GM18511 (cell line): ENCODE data around the gene AIG1.
"Not testable (repeated sequence)": the region's sequence is repeated elsewhere in the genome, so short reads cannot be mapped to it uniquely, and the experiment has no call there.

Source experiments
- ATAC-seq: cut with Tn5 transposase; IDR thresholded peaks from one replicate; pipeline ENCODE4 v1.9.1; 2021; ENCODE audit warnings: mild to moderate bottlenecking, moderate library complexity; ENCODE audit not compliant: unreplicated experiment

The AIG1 gene

DNA sequence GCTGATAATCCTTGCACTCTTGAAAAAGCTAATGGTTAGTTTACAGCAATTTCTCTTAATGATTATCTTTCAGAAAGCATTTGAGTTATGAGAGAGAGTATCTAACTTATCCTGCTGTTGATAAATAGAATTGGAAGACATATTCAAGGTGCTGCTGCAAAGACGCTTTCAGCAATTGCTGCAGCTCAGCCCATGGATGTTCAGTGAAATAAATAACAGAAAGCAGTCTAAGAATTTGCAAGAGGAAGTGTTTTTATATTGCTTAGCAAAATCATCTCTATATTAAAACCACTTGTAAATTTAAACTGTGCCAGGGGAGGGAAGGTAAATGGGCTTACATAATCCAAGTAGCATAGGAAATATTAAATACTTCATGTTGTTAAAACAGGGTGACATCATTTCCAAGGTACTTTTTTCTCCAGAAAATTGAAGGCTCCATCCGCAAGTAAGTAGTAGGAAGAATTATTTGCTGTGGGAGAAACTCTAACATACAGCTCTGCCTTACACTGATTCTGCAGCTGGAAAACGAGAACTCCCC, 201.3 kb downstream of the AIG1 start:
- no peak for ATAC-seq

DNA sequence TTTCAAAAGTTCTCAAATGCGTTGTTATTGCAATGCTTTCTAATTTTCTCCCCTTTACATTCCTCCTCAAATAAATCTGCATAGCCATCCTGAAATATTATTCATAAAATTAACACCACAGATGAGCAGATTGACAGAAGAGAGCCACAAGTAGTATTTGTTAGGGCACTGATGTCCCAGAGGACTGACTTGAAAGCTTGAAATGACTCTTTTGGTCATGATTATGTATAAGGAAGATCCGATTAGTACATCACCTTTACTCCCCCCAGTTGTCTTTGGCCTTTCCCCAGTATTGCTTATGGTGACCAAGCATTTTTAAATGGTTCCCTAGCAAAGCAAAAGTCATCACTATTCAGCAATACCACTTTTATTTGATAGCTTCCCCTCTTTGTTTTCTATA, 202.2 kb downstream of the AIG1 start:
- peak; percentile 58 for ATAC-seq

DNA sequence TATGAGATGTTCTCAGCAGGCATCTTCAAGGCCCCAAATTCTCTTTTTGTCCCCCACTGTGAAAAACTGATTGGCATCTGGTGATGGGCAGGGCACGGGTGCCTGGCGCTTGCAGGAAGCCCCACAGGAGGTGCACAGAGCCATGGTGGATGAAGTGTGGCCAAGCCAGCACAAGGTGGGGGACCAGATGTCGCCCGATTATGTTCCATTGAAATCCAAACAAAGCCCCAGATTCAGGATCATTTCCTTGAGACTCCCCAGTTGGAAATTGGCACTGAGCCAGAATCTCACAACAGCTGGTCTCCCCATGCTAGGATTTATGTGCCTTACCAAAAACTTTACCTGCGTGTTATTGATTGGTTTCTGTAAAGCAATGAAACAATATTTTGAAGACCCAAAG, 203.7 kb downstream of the AIG1 start:
- no peak for ATAC-seq

DNA sequence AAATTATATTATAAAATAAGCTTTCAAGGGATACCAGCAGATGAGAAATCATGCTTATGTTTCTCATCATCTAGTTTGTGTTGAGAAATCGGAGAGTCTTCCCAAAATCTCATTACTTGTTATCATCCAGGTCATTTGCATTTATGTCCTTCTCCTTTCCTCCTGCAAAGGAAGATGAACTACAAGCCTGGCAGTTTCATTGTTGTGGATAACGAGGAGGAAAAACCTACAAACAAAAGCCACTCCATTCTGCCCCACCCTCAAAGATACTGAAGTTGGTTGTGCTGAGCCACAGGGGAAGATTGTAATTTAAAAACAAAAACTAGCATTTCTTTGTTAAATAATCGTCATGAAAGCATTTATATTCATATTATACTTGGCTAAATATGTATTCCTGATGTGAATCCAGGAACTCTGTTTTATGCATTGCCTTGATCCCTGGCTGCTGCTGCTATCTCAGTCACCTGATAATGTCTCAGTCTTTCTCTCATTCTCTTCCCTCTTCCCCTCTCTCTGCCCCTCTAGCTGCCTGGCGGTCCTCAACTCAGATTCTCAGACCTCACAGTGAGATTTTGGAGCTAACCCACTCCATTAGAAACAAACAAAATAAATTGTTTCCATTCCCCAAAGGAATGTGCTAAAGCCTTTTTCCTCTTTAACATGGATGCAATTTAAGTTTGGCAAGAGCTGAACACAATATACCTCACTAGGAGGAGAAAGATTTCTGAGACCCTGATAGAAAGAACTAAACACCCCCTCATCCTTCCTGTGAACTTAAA, 204.5 kb downstream of the AIG1 start:
- ATAC-seq = no peak

DNA sequence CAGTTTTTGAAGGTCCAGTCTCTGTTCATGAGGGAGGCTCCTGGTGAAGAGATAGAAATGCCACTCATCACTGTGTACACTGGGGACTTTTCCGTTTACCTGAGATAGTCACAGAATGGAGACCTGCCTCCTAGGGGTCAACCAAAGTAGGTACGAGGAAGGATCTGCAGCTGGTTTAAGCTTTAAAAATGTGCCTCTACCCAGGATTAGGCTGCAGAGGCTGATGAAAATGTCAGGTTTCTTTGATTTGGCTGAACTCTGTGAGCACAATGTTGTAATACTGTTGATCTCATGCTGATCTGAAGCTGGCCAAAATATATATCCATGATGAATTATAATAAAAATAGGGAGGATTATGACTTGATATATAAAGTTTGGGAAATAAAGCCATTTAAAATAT, 207.1 kb downstream of the AIG1 start:
- ATAC-seq = no peak

DNA sequence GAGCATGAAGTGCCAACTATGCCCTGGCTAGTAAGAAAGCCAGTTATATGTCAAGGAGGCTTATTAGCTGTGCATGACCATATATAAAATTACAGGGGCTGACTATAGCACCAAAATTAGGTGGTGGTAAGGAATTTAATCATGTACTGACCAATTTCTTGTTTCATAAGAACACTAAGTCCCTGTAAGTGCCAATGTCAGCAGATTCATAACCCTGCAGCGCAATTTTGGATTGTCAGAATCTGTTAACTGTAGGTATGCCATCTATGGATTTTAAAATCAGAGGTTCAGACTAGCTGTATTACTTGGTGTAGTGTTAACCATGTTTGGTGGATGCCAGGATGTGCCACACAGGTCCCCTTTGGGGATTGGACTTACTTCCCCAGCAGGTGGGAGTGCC, 207.8 kb downstream of the AIG1 start:
- ATAC-seq = no peak

DNA sequence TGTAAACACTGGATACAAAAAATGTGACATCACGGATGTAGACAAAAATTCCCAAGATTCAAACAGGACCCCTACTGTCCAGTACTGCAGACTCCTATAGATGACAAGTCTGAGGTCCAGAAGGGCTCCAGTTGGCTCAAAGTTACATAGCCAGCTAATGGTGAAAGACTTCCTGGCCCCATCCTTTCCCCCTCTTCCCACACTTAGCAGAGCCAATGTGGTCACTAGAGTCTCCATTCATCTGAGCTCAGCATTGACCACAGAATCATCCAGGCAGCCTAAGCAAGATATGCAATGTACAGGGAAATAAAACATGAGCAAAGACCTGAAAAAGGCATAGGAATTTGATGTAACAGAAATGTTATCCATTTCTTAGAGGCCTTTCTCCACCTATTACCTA, 209.3 kb downstream of the AIG1 start:
- ATAC-seq = no peak

DNA sequence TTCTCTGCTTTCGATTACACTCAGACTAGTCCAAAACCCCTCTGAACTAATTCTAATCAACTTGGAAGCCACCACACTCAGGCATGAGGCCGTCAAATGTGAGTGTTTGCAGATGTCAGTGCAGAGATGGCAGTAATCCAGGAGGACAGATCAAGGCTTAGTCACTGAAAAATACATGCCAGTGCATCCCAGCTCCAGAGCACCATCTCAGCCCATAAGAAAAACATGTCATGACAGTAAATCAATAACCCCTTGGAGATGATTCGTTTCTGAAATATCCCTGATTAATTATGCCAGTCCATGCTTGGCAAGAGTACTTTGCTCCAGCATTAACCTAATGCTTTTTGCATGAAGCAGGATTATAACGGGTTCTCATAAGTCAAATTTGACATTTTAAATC, 210.3 kb downstream of the AIG1 start:
- no peak for ATAC-seq

DNA sequence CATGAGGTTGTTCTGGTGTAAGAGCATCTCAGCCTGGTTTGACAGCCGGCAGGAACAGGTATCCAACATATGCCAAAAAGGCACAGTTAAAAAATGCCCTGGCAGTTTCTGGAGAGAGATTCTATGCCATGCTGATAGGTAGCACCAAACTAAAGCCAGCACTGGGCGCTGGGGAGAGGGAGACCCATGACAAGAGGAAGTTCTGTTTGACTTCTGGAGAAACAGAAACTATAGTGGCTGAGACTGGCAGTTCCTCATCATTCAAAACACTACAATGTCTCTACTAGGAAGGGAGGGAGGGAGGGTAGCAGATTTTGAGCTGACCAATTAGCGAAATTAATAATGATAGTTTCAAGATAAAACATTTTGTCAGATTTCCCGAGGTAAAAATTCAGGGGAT, 215.7 kb downstream of the AIG1 start:
- peak; percentile 99 for ATAC-seq

DNA sequence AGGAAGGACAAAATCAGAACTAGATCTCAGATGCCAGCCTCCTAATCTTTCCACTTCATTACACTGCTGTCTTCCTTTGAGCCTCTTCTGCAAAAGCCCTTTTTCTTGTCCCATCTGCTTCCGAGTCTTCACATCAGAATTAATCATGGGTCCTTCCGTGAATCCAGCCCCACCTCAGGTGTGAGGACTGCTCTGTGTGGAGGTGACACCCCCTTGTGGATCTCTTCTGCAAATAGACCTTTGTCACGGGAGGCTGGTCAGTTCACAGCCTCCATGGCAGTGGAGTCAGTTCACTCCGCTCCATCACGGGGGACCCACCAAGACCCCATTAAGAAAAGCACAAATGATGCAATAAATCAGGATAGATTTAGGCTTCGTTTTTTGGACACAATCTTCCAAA, 218.7 kb downstream of the AIG1 start:
- ATAC-seq = no peak

DNA sequence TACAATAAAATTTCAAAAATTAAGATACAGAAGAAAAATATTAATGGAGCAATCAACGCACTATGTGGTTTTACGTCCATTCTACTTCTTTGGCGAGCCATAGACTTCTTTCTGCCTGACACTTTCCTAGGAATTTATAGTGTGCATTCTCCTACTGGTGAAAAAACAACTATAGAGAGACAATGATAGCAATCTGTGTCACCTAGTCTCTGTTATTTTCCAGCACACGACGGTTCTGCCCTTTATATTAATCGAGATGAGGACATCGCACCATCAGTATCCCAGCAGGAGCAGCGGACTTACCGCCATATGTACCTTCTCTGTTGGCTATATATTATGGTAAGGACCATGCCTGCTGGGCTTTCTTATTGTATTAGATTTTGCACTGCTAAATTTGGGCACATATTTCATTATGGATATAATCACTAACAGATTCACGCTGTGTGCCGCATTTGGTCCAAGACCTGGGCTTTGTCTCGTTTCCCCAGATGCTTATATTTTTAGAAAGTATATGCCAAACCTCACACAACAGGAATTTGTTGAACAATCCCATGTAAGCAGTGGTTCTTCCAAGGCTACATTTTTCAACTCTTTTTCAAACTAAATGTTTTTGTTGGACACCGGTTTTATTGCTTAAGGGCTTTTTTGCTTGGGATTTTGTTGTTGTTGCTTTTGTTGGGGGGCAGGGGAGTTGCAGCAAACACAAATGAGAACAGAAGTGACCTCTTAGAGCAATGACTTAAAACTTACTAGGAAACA, 223.4 kb downstream of the AIG1 start:
- ATAC-seq = no peak

DNA sequence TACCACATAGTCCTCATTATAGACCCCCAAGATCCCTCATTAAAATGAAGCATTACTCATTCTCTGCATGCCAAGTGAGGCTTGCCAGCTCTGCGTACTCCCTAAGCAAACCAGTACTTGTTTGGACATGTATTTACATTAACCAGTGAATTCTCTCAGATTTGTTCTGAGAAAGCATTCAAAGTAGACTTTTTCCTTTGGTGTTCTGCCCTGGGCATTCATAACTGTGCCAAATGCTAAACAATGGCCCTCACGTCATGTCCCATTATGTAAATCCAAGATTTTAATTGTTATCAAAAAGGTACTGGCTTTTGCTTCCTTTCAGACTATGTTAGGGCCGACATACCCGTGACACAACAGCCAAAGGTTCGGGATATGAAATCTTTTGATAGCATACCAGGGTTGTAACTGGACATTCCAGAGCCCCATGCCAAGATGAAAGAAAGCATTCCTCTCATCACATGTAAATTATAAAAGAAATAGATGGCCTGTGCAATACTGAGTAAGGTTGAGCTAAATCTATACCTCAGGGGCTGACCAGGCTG, 225.6 kb downstream of the AIG1 start:
- no peak for ATAC-seq

DNA sequence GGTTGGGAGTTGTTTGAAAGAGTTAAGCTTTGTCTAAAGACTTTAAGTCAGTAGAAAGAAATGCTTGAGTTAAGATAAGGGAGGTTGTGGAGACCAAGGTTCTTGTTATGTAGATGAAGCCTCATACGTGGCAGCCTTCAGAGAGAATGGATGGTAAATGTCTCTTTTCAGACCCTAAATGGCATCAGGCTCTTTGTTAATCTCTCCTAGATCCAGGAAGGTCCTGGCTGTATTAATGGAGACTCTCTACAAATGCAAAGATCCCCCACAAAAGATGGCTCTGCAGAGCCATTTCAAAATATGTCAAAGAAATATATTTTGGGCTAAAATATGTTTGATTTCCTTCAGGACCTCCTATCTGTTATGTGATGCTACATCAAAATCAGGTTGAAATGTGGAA, 228.2 kb downstream of the AIG1 start:
- ATAC-seq = no peak

DNA sequence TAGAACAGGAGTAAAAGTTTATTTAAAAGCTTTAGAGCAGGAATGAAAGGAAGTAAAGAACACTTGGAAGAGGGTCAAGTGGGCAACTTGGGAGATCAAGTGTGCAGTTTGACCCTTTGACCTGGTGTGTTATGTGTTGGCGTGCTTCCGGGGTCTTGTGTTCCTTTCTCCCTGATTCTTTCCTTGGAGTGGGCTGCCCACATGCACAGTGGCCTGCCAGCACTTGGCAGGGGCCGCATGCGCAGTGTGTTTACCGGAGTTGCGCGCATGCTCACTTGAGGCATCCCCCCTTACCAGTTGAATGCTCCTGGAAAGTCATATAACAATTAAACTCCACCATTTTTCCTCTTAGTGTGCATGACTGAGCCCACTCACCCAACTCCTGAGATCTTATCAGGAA, 229.5 kb downstream of the AIG1 start:
- no peak for ATAC-seq

DNA sequence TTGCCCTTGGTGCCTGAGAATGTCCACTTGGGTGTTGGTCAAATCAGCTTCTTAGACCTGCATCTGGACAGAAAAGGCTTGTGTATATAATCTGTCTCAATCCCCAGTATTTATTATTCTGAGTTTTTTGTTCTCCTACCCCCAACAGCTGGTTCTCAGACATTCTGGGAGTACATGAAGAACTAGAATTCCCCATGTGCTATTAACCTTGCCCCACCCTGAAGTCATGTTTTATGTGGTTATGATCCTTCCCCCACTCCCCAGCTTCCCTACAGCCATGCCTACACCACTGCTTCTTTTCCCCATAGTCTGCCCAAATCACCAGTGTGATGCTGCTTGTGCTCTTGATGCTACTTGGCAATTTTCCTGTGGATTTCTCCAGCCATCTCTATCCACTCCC, 232.8 kb downstream of the AIG1 start:
- ATAC-seq = no peak

DNA sequence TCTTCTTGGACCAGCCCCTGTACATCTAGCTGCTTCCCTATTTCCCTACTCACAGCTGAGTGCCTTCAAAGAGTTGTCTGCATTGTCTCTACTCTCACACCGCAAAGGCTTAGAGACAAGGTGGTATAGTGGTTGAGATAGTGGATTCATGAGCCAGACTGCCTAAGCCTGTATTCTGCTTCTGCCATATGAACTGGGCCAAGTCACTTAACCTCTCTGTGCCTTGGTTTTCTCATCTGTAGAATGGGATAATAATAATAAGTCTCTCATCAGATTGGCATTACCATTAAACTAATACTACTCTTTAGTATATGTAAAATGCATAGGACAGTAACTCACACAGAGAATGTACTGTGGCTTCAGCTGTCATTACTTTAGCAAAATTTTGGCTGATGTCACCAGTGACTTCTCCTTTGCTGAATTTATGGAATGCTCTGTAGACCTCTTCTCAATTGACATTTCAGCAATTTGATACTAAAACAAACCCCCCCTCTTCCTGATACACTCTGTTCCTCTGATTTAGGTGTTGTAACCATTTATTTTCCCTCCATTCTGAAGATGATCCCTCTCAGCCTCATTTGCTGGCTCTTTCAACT, 233.7 kb downstream of the AIG1 start:
- no peak for ATAC-seq

DNA sequence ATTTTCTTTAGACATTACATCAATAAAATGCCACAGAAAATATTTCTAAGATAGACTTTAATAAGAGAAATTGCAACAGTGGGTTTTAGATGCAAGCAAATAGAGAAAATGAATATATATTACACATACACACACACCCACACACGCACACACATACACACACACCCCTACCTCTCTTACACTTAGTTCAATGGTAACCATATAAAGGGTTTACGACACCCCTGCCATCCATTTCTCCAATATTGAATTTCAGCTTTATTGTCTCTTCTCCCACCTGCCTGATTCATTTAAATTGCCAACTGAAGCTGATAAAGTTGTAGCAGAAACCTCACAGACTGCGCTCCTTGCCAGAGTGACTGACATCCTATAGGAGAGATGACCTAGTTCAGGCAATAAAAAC, 235.2 kb downstream of the AIG1 start:
- ATAC-seq = no peak

DNA sequence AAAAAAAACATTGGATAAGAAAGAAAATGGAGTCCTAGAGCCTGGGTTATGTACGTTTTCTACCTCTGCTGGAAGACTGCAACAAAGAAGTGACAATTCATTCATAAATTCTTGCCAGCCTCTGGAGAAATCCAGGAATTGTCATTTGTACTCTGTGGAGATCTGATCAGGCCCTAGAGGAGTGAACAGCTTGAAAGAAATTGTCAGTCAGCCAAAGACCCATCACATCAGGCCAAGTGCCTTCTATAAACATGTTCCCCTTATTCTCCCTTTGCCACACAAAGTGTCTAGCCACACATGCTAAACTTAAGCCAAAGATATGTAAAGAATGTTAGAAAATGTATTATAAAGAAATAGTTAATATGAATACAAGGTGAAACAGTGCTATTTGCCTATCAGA, 237.4 kb downstream of the AIG1 start:
- no peak for ATAC-seq

DNA sequence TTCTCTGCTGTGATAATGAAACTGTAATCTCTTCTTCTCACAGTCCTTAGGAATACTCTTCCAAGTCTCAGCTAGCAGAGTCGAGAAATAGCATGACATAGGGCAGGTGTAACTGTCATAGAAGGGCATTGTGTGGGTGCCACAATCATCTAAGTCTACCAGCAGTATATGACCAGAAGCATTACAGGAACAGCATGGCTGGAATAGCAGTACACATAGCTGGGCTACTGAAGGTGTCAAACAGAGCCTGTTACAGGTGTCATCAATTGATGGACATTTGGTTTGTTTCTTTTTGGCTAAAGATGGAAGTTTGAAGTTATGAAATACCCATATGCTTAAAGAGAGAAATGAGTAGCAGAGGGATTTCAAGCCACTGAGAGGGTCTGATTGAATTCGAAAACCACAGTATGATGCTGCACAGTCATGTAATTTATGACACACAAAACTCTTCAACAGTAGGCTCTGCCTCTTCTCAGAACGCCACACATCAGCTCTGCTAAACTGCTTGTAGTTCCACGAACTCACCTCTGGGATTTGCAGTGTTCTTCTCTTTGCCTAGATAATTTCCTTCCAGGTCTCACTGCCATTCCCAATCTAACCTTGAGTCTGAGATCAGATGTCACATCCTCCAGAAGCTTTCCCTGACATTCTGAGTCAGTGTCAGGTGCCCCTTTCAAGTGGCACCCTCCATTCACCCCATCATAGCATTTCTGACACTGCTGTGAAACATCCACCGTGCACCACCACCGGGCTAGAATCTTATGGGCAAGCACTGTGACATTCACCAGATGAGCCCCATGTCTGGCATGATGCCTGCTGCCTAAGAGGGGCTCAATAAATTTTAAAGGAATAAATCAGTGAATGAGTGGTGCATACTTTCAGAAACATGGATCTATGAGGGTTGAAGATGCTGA, 238.8 kb downstream of the AIG1 start:
- ATAC-seq = peak; percentile 94

DNA sequence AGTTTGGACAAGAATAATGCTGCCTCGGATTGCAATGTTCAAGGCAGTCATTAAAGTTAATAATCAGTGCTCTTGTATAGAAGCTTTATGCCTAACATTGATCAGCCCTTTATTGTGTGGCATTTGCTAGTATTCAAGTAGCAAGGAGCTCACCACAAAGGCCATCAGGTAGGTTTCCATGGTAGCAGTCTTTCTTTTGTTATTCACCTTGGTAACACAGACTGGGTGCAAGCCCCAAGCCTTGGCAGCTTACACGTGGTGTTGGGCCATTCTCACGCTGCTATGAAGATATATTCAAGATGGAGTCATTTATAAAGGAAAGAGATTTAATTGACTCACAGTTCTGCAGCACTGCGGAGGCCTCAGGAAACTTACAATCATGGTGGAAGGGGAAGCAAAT, 240.5 kb downstream of the AIG1 start:
- ATAC-seq = no peak

DNA sequence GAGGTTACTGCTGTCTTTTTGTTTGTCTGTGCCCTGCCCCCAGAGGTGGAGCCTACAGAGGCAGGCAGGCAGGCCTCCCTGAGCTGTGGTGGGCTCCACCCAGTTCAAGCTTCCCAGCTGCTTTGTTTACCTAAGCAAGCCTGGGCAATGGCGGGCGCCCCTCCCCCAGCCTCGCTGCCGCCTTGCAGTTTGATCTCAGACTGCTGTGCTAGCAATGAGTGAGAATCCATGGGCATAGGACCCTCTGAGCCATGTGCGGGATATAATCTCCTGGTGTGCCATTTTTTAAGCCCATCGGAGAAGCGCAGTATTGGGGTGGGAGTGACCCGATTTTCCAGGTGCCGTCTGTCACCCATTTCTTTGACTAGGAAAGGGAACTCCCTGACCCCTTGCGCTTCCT, 247.1 kb downstream of the AIG1 start:
- not testable (repeated sequence) for ATAC-seq
